Brain microvascular endothelial cell (primary cell): ENCODE data around the gene PSMB8.
"Not testable (repeated sequence)": the region's sequence is repeated elsewhere in the genome, so short reads cannot be mapped to it uniquely, and the experiment has no call there.

ENCODE experiments used
- DNase-seq: peaks from one replicate; pipeline ENCODE4 v3.0.0-alpha.2; 2020
- H3K27ac ChIP-seq: fragments of 250-450 bp; sonication (Bioruptor Pico); 2 replicates; pipeline ENCODE4 v1.5.1; 2020; ENCODE audit warnings: mild to moderate bottlenecking, moderate library complexity
- H3K27me3 ChIP-seq: fragments of 250-450 bp; sonication (Bioruptor Pico); replicated peaks from 2 replicates; pipeline ENCODE4 v1.5.1; 2020; ENCODE audit warnings: mild to moderate bottlenecking
- H3K36me3 ChIP-seq: fragments of 250-450 bp; sonication (Bioruptor Pico); replicated peaks from 2 replicates; pipeline ENCODE4 v1.5.1; 2020; ENCODE audit warnings: mild to moderate bottlenecking
- H3K4me3 ChIP-seq: 2 replicates; pipeline ENCODE4 v1.5.1; 2011; ENCODE audit warnings: low read depth, mild to moderate bottlenecking, control low read depth, low read length, moderate library complexity
- in situ Hi-C: cut with HindIII; loops from 2 replicates; pipeline ENCODE4 v1.10.0; 2017; ENCODE audit warnings: low sequenced_read_pairs, low pct_ligation_motif_present
- TF ChIP-seq, protein P1 (sequence below): IDR thresholded peaks from 2 replicates; pipeline ENCODE4 v1.5.1; 2011; ENCODE audit warnings: low read depth, mild to moderate bottlenecking, moderate library complexity, low read length, control low read depth, inconsistent platforms; ENCODE audit errors: missing control alignments

The PSMB8 gene

DNA sequence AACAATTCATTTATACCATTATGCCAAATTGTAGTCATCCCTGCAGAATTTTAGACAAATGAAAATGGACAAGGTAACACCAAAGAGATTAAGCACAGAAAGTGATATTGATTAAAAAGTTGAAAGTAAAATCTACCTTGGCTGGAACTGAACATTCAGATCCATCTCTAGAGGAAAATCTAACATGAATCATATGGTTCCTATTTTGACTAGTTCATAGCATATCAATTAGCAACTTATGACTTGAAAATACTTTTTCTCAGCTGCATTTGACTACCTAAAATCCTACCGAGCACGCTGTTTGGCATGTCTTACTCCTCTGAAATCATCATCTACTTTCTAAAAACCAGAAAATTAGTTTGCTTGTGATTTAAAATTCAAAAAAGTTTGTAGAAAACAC is 32.8 kb upstream of the PSMB8 start:
- in situ Hi-C loops: no loop called here
- H3K4me3 ChIP-seq: no peak overlapping the region
- no peaks in the 10 kb centered on the region for H3K36me3 ChIP-seq
- TF ChIP-seq, protein P1, sequence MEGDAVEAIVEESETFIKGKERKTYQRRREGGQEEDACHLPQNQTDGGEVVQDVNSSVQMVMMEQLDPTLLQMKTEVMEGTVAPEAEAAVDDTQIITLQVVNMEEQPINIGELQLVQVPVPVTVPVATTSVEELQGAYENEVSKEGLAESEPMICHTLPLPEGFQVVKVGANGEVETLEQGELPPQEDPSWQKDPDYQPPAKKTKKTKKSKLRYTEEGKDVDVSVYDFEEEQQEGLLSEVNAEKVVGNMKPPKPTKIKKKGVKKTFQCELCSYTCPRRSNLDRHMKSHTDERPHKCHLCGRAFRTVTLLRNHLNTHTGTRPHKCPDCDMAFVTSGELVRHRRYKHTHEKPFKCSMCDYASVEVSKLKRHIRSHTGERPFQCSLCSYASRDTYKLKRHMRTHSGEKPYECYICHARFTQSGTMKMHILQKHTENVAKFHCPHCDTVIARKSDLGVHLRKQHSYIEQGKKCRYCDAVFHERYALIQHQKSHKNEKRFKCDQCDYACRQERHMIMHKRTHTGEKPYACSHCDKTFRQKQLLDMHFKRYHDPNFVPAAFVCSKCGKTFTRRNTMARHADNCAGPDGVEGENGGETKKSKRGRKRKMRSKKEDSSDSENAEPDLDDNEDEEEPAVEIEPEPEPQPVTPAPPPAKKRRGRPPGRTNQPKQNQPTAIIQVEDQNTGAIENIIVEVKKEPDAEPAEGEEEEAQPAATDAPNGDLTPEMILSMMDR: no peak
- peaks cover 16% of the 10 kb centered on the region for H3K27me3 ChIP-seq
- DNase-seq: no peak
- no peak overlapping the region for H3K27ac ChIP-seq

DNA sequence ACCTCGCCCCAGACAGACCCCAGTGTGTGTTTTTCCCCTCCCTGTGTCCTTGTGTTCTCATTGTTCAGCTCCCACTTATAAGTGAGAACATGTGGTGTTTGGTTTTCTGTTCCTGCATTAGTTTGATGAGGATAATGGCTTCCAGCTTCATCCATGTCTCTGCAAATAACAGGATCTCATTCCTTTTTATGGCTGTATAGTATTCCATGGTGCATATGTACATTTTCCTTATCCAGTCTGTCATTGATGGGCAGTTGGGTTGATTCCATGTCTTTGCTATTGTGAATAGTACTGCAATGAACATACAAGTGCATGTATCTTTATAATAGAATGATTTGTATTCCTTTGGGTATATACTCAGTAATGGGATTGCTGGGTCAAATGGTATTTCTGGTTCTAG is 30.1 kb upstream of the PSMB8 start:
- in situ Hi-C loops, DNase-seq, H3K36me3 ChIP-seq, H3K4me3 ChIP-seq, H3K27ac ChIP-seq: not testable (repeated sequence)
- peaks cover 15% of the 10 kb centered on the region for H3K27me3 ChIP-seq

DNA sequence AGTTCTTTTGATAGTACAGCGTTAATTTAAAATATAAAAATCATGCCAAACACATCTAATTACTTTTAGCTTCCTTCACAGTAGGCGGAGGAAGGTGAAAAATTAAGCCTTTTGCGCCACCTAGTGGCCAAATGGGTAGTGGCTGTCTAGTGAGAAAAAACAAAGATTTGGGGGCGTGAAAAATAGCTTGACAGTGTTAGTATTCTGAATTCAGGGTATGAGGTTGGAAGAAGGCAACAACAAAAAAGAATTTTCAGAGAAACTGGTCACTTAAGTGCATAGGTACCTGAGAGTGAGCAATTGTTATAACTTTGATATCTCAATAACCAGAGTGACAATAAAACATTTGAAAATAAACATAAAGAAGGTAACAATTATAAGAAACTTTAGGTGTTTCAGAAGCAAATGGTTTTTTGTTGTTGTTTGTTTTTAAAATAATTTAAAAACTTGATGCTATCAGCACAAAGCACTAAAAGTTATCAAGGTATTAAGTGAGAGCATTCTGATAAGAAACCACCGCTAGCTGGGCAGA is 24.5 kb upstream of the PSMB8 start:
- TF ChIP-seq, protein P1: peak; percentile 87

DNA sequence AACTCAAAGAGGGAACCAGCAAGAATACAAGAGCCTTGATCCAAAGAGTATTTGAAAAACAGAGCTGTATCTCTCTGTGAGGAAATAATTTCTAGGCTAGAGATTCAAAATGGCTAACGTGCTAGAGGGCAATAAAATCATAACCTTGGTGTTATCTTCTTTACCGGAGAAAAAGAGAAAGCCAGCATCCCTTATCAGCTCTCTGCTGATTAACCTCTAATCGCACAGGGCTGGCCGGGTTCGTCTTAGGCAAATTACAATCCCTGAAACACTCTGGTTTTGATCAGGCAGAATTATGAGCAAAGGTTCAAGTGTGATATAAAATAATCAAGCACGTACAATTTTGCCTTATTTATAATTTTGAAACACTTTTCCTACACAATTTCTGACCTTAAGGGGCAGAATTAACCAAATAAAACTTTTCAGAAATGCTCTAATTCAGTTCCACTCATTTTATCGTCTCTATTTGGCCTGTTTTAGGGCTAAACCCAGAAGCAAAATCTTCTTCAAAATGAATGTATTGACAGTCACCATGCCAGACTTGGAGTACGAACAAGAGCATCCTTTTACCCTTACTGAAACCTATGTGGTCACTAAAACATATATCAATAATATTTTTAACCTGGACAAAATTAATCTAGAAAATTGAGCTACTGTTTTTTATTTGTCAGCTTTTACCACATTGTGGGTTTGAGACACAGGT is 23.9 kb upstream of the PSMB8 start:
- Histone ChIP-seq H3K27ac (no peak overlapping the region), H3K36me3 (no peaks in the 10 kb centered on the region), H3K4me3 (no peak overlapping the region), H3K27me3 (peaks cover 5% of the 10 kb centered on the region)
- no peak for DNase-seq
- TF ChIP-seq, protein P1: no peak
- in situ Hi-C loops: no loop called here

More for the DNA sequence above, 24.5 kb upstream of the PSMB8 start:
- in situ Hi-C loops: no loop called here
- H3K27ac ChIP-seq: no peak overlapping the region
- H3K27me3 ChIP-seq: peaks cover 5% of the 10 kb centered on the region
- DNase-seq: peak; percentile 51
- no peak overlapping the region for H3K4me3 ChIP-seq
- no peaks in the 10 kb centered on the region for H3K36me3 ChIP-seq

DNA sequence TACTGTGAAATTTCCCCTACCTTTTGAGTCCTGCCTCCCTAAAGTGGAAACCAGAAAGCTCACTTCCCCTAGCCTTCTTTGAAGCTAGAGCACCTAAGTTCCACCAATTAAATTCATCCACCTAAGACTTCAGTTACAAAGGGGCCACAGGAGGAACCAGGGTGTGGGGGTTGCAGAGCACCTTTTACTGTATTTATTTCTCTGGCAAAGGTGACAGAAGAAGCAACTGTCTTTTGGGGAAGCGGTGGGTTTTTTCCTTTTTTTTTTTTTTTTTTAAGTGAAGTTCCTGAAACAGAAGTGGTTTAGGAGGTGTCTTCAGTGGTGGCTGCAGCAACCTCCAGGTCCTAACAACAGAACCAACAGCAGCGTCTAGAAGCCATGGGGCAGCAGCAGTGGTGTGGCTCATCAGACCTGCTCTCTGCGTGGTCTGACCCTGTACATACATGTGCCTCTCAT is 23.2 kb upstream of the PSMB8 start:
- H3K27ac ChIP-seq: no peak overlapping the region
- in situ Hi-C loops: no loop called here
- TF ChIP-seq, protein P1: no peak
- no peaks in the 10 kb centered on the region for H3K36me3 ChIP-seq
- DNase-seq: no peak
- no peak overlapping the region for H3K4me3 ChIP-seq
- peaks cover 5% of the 10 kb centered on the region for H3K27me3 ChIP-seq

DNA sequence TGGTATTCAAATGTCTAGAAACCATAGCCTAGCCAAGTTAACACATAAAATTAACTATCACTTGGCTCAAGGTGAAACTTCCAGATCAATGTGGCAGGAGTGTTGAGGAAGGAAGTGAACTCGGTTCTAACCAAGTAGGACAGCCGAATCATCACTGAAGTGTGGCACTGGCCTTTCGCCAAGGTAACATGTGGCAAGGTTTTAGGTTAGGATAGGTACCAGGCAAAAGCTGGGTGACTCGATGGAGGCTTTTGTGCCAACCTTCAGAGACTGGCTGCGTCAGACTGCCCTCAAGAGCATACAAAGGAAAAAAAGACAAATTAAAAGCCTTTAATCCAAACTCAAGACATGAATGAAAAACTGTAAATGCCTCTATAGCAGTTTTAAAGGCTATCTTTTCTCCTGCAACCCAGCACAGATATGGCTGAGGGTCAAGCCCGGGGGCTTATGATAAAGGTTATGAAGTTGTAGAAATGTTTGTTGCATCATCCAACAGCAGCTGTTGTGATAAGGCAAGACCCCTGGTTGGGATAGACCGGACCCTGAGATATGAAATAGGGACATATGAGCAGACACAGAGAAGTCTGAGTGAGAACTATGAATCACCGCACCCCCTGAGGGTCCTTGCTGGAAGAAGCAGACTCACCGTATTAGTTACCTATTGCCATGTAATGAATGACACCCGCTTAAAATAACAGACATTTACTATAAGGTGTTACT is 22.0 kb upstream of the PSMB8 start:
- DNase-seq: no peak
- TF ChIP-seq, protein P1: no peak
- Histone ChIP-seq H3K27me3 (peaks cover 5% of the 10 kb centered on the region), H3K4me3 (no peak overlapping the region), H3K27ac (no peak overlapping the region), H3K36me3 (no peaks in the 10 kb centered on the region)
- in situ Hi-C loops: no loop called here
